HepG2 (cell line): ENCODE results near the gene GGA1. TPM values are rescaled to one million over a fixed set of nuclear protein-coding genes. Genes with fewer than 3 reads are reported as not detected.
A peak's percentile ranks its signal among the peaks of the same experiment; 100 is the strongest.

Experiments used
- HIVEP1 ChIP-seq: sonication (generic); formaldehyde crosslinking; IDR thresholded peaks from 2 replicates; pipeline ENCODE4 v1.4.0; 2020; ENCODE audit warnings: mild to moderate bottlenecking, missing genetic modification reagents
- KDM5B ChIP-seq: sonication (generic); formaldehyde crosslinking; IDR thresholded peaks from 2 replicates; pipeline ENCODE4 v1.4.0; 2020; ENCODE audit warnings: missing genetic modification reagents, mild to moderate bottlenecking, borderline replicate concordance
- MXD4 ChIP-seq: IDR thresholded peaks from 2 replicates; pipeline ENCODE4 v1.6.1; 2016; ENCODE audit warnings: mild to moderate bottlenecking, missing biosample characterization, missing genetic modification reagents
- PAXIP1 ChIP-seq: sonication (generic); formaldehyde crosslinking; conservative IDR thresholded peaks from 2 replicates; pipeline ENCODE4 v1.4.0; 2020; ENCODE audit warnings: mild to moderate bottlenecking, missing genetic modification reagents, moderate library complexity
- SAFB2 ChIP-seq: sonication (generic); formaldehyde crosslinking; IDR thresholded peaks from 2 replicates; pipeline ENCODE4 v1.5.1; 2020; ENCODE audit warnings: missing genetic modification reagents, low read depth, mild to moderate bottlenecking, borderline replicate concordance
- SNAPC5 ChIP-seq: sonication (generic); formaldehyde crosslinking; IDR thresholded peaks from 2 replicates; pipeline ENCODE4 v1.8.1; 2023; ENCODE audit warnings: mild to moderate bottlenecking, missing genetic modification reagents, borderline replicate concordance
- TAF1 ChIP-seq: sonication (generic); formaldehyde crosslinking; IDR thresholded peaks from 2 replicates; pipeline ENCODE4 v1.4.0; 2020; ENCODE audit warnings: missing genetic modification reagents
- TARDBP ChIP-seq: sonication (generic); formaldehyde crosslinking; IDR thresholded peaks from 2 replicates; pipeline ENCODE4 v1.8.0; 2022; ENCODE audit warnings: mild to moderate bottlenecking, missing genetic modification reagents
- TBX2 ChIP-seq: sonication (generic); formaldehyde crosslinking; IDR thresholded peaks from 2 replicates; pipeline ENCODE4 v1.5.0; 2020; ENCODE audit warnings: missing genetic modification reagents, mild to moderate bottlenecking, borderline replicate concordance
- TEAD3 ChIP-seq: optimal IDR thresholded peaks from 2 replicates; pipeline ENCODE3; 2016; ENCODE audit warnings: borderline replicate concordance
- THAP8 ChIP-seq: sonication (generic); formaldehyde crosslinking; IDR thresholded peaks from 2 replicates; pipeline ENCODE4 v1.5.1; 2020; ENCODE audit warnings: missing genetic modification reagents, mild to moderate bottlenecking, borderline replicate concordance
- ZBTB25 ChIP-seq: IDR thresholded peaks from 2 replicates; pipeline ENCODE4 v1.6.1; 2018; ENCODE audit warnings: missing genetic modification reagents
- ZNF501 ChIP-seq: sonication (generic); formaldehyde crosslinking; IDR thresholded peaks from 2 replicates; pipeline ENCODE4 v1.5.1; 2020; ENCODE audit warnings: mild to moderate bottlenecking, moderate library complexity, missing genetic modification reagents
- ZNF605 ChIP-seq: sonication (generic); formaldehyde crosslinking; IDR thresholded peaks from 2 replicates; pipeline ENCODE4 v1.8.0; 2022; ENCODE audit warnings: mild to moderate bottlenecking, missing genetic modification reagents
- ZNF614 ChIP-seq: IDR thresholded peaks from 2 replicates; pipeline ENCODE4 v1.6.1; 2018; ENCODE audit warnings: missing biosample characterization, missing genetic modification reagents, inconsistent platforms, borderline replicate concordance
- ZNF652 ChIP-seq: IDR thresholded peaks from 2 replicates; pipeline ENCODE4 v1.6.1; 2016; ENCODE audit warnings: low read depth, borderline replicate concordance
- ZNF687 ChIP-seq: sonication (generic); formaldehyde crosslinking; IDR thresholded peaks from 2 replicates; pipeline ENCODE4 v1.5.1; 2020; ENCODE audit warnings: mild to moderate bottlenecking, missing genetic modification reagents, moderate library complexity
- ZNF776 ChIP-seq: sonication (generic); formaldehyde crosslinking; IDR thresholded peaks from 2 replicates; pipeline ENCODE4 v1.4.0; 2020; ENCODE audit warnings: mild to moderate bottlenecking, missing genetic modification reagents
- polyA plus RNA-seq, 8 experiments: library from polyadenylated mRNA; depleted of rRNA in 3 of 8; stranded (reverse) in 7 of 8; unstranded in 1 of 8; fragments of >200 nt; fragmentation: Illumina TruSeq in 4 of 8; extraction: Trizol in 4 of 8; gene quantifications; 2 replicates each; pipeline versions ENCODE4 v1.2.1 to v1.2.3, GENCODE V29; 2011 to 2016; ENCODE audit warnings: low read depth in 4 of 8, missing spikeins in 1 of 8, mixed read lengths in 1 of 8; ENCODE audit not compliant: insufficient read depth in 1 of 8
- total RNA-seq, 5 experiments: library from RNA; depleted of rRNA; stranded (reverse); fragments of >200 nt; fragmentation: Illumina TruSeq; extraction: Trizol; gene quantifications; 2 replicates each; pipeline ENCODE4 v1.2.3, GENCODE V29; 2016; ENCODE audit warnings: low read depth in 1 of 5

The GGA1 gene
- total and polyA plus RNA-seq, 2 of the 13 experiments (the other 11 are each of a cell fraction or from before 2014, with no cell fraction given): 29.1 to 87.2 TPM

- TF ChIP-seq ZNF687: peak; percentile 81
- TF ChIP-seq ZNF605 (CRISPR knock-in tag): no peak
- TF ChIP-seq ZNF501: no peak
- no peak for TF ChIP-seq THAP8 (CRISPR knock-in tag)
- peak; percentile 17; the same call in 1 of the 2 replicates for TF ChIP-seq HIVEP1
- TF ChIP-seq TAF1: peak; percentile 29; the same call in 1 of the 2 replicates
- peak; percentile 69; the same call in 1 of the 2 replicates for TF ChIP-seq TBX2 (CRISPR knock-in tag)
- 0 out of 2 replicates have a peak, but pooled peaks have one; percentile 49 for TF ChIP-seq ZNF776 (CRISPR knock-in tag)
- TF ChIP-seq PAXIP1 (CRISPR knock-in tag): peak; percentile 62; the same call in 1 of the 2 replicates
- peak; percentile 31; the same call in 1 of the 2 replicates for TF ChIP-seq ZNF614 (CRISPR knock-in tag)
- no peak for TF ChIP-seq TARDBP
- no peak for TF ChIP-seq TEAD3 (CRISPR knock-in tag)
- no peak for TF ChIP-seq SNAPC5 (CRISPR knock-in tag)
- TF ChIP-seq KDM5B: 0 out of 2 replicates have a peak, but pooled peaks have one; percentile 61
- no peak for TF ChIP-seq MXD4 (CRISPR knock-in tag)
- TF ChIP-seq ZNF652 (CRISPR knock-in tag): peak; percentile 93
- TF ChIP-seq ZBTB25: peak; percentile 56; the same call in 1 of the 2 replicates
- no peak for TF ChIP-seq SAFB2 (CRISPR knock-in tag)
Observed at GRCh38 chr22:37676736-37677492, 68.3 kb downstream of the GGA1 start (continued).
